GM21528 (cell line): ENCODE data around the gene SPATA16.
"Not testable (repeated sequence)": the region's sequence is repeated elsewhere in the genome, so short reads cannot be mapped to it uniquely, and the experiment has no call there.

Experiments
- ATAC-seq: cut with Tn5 transposase; IDR thresholded peaks from one replicate; pipeline ENCODE4 v1.9.1; 2021; ENCODE audit warnings: mild to moderate bottlenecking, moderate library complexity; ENCODE audit not compliant: unreplicated experiment, low FRiP score

SPATA16 gene

DNA sequence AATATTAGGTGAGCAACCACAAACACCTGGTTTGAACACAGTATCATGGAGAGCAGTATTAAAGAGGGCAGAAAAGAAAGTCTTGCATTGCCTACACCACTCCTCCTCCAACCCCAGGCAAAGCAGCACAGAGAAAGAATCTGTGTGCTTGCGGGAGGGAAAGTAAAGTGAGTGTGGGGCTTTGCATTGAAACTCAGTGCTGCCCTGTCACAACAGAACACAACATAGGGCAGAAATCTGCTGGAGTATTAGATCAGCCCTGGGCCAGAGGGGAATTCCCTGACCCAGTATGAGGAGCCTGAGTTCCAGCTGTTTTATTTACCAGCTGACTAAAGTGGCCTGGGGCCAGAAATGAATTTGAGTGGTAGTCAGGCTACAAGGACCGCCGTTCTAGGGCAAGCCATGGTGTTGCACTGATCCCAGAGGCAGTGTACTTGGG is 75.5 kb downstream of the SPATA16 start:
- no peak for ATAC-seq

GRCh38 chr3:173064631-173065030 is 76.4 kb downstream of the SPATA16 start:
- no peak for ATAC-seq

DNA sequence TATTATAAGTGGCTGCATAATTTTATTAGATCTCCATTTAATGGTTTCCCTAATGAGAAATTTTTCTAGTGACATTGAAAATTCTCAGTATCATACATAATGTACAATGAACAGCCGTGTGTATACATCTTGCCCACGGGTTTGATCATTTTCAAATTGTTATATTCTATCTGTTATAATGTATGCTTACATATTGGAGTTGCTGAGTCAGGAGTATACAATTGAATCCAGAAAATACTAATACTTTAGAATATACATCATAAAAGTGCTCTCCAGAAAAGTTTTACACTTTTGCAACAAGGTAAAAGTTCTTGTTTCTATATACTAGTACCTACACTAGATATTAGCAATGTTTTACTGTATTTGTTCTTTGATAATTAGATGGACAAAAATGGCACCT is 82.8 kb downstream of the SPATA16 start:
- ATAC-seq = no peak

DNA sequence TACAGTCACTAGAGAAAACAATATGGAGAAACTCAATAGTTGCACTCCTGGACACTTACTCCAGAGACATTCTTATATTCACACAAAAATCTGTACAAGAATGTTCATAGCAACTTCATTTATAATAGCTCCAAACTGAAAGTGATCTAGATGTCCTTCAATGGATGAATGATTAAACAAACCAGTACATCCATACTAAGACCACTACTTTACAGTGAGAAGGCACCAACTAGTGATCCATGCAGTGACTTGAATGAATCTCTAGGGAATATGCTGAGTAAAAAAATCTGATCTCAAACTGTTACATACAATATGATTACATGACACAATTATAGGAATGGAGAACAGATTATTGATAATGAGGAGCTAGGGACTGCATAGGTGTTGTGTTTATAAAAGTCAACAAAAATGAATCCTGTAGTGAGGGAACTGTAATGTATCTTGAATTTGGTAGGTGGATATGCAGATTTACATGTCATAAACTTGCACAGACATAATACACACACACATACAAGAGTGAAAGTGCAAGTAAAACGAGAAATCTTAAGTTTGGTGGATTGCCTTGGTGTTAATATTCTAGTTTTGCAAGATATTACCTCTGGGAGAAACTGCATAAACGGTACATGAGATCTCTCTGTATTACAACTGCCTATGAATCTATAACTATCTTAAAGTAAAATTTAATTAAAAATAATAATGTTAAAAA is 85.7 kb downstream of the SPATA16 start:
- ATAC-seq = no peak

DNA sequence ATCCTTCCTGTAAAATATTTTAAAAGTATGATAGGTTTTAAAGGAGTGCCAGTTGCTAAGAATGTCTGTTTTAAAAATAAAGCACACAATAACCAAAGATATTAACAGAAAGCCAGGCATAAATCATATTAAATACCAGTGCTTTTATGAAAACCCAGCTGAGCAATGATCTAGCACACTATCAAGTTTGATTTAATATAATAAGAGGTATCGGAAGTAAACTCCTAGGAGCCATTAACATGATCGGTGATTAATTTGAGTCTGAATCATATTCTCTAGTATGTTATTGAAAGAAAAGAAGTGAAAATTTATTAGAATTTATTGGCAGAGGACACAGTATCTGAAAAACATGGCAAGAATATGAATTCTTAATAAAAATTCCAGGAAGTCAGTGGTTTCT is 91.7 kb downstream of the SPATA16 start:
- ATAC-seq = no peak

DNA sequence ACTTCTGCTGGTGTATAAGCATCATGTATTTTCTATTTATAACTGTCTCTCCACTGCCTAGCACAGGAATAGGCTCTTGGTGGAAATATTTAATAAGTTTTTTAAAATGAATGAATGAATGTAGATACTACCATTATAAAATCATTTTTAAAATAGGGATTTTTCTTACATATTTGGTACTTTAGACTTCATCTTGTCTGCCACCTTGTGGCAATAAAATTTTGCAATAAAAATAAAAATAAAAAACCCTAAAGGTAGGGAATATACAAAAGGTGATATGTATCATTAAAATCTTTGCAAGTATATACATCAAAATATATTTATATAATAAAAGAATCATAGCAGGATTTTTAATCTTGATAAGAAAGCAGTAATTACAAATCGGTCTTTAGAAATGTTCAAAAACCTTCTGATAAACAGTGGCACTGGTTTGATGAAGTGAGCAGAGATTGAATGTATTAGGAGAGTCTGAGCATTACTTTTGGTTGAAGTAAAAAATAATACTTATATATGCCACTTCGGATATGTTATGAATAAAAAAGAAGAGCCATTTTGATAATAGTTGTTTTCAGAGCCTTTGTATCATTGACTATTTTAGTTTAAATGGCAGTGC is 95.2 kb downstream of the SPATA16 start:
- ATAC-seq = no peak

DNA sequence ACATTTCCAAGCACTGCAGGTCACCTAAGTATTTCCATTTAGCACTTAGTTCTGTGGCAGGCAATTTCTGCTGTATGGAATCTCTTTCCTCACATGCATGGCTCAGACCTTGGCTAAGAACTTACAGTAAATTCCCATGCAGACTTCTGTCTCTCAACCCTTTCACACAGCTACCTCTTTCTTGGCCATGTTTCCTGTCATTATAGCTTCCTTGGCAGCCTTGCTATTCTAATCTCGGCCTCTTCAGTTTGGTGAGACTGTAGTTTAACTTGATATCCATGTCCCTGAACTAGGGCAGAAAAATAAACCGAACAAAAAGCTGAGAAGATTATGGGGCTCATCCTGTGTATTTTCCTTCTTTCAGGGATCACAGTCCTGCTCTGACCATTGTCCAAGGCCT is 96.0 kb downstream of the SPATA16 start:
- ATAC-seq = no peak

DNA sequence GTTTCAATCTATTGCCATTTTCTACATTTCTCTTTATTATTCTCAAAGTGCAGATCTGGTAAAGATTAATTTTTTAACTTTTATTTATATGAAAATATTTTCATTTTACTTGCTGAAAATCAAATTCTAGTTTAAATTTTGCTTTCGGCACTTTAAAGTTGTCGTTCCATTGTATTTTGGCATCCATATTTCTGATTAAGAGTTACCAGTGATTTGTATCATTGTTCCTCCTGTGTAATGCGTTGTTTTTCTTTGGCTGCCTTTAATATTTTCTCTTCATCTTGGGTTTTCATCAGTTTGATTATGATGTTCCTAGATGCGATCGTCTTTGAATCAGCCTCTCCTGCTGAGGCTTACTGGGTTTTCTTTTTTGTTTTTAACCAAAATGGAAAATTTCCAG is 97.3 kb downstream of the SPATA16 start:
- ATAC-seq = no peak

DNA sequence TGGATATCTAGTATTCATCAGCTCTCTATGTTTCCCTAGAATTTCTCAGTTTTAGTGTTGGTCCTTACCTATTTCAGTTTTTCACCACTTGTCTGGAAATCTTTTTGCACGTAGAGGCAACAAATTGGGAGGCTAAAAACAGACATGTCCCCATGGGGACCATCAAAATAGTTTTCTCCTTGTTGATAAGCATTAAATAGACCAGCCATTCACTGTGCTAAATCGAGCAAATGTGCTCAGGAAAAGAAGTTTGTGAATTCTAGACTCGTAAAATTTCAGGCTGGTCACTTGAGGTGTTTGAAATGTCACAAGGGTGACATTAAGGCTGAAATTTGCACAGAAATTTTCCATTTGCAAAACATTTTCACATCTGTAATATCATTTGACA is 102.6 kb downstream of the SPATA16 start:
- ATAC-seq = no peak

DNA sequence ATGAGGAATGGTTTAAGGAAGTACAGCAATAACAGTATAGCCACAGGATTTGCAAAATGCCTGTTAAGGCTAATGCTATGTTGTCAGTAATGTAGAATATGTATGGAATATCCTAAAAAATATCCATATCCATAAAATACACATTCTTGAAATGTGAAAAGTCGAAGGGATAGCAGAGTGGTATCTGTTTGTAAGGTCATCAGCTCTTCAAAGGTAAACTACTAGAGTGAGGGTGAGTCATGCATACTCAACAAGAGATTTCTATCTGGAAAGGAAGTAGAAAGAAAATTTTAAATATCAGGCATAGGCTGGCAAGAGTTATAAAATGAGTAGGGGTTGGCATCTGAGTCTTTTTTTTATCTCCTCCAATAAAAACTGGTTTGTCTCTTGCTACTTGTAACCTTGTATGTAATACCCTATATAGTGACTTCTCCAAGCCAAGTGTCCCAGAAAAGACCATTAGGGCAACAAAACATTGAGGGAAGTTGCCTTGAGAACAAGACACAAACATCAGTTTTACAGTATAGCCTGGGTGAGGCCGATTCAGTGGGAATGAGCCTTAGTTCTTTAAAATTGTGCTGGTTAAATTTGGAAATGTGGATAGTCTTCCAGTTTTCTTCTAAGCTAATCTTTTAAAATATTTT is 103.1 kb downstream of the SPATA16 start:
- no peak for ATAC-seq

GRCh38 chr3:173030273-173030672 is 110.8 kb downstream of the SPATA16 start:
- no peak for ATAC-seq

- ATAC-seq = no peak
Measured at GRCh38 chr3:173028351-173028750, 112.7 kb downstream of the SPATA16 start.

DNA sequence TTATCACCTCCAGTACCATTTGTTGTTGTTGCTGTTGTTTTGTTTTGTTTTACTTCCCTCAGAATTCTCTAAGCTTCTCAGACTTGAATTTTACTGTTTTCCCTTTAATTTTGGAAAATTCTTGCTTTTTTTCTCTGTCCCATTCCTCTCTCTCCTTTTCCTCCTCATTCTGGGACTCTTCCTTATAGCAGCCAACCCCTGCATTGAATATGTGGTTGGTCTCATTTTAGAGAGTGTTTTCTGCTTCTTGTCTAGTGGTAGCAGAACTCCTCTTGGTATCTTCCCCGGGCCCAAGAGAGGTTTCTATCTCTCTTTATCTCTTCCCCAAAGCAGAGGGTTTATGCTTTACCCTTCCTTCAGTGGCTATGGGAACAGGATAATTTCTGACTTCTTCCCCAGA is 113.6 kb downstream of the SPATA16 start:
- no peak for ATAC-seq

DNA sequence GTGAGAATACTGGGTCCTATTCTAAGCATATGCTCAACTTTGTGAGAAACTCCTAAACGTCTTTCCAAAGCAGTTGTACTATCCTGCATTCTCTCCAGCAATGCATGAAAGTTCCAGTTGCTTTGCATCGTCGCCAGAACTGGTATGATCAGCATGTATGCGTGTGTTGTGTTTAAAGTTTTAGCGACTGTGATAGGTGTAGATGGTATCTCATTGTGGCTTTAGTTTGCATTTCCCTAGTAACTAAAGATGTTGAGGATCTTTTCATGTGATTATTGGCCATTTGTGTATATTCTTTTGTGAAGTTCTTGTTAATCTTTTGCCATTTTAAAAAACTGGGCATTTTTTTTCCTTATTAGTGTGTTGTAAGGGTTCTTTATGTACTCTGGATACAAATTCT is 115.1 kb downstream of the SPATA16 start:
- no peak for ATAC-seq

DNA sequence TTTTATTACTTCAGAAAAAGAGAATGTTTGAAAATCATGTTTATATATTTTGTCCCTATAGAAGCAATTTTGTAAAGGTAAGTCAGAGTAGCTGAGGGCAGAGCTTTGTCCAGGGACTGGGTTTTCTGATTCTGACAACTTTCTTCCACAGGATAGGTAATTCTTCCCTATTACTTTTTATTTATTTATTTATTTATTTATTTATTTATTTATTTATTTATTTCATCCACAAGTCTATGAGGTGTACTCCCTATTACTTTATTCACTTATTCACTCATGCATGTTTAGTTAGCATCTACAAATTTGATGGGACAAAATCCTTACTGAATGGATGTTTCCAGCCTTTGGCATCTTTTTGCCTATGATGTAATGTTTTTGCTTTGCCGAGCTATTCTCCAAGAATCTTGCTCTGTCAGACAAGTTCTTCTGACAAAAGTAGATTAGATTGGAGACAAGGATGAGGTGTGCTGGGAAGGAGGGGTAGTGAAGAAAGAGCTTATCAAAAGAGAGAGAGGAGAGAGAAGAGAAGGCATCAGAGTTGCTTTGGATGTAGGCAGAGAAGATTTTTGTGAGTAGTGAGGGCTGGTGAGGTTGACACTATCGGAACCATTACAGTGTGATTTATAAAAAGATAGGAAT is 119.4 kb downstream of the SPATA16 start:
- no peak for ATAC-seq

GRCh38 chr3:173020128-173020527 is 120.9 kb downstream of the SPATA16 start:
- ATAC-seq = not testable (repeated sequence)

GRCh38 chr3:173019378-173019777 is 121.7 kb downstream of the SPATA16 start:
- no peak for ATAC-seq

GRCh38 chr3:173018758-173019157 is 122.3 kb downstream of the SPATA16 start:
- no peak for ATAC-seq

GRCh38 chr3:173013219-173013832 is 127.7 kb downstream of the SPATA16 start:
- ATAC-seq = no peak

DNA sequence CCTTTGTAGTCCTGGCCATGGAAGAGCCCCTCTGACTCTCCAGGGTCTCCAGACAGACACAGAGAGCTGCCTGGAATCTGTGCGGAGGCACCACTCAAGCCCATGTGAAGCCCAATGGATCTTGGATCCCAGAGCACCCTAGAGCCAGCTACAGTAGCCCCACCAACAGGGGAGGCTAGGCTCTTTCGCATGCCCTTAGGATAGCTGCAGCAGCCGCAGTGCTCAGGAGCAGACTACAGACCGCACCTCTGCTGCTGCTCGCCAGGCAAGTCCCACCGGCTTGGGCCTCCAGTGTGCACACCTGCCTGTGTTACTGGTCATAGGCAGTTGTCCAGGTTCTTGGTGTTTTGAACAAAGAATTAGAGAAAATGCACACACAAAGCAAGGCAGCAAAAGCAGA is 131.6 kb downstream of the SPATA16 start:
- ATAC-seq = no peak

GRCh38 chr3:173008978-173009377 is 132.1 kb downstream of the SPATA16 start:
- no peak for ATAC-seq
